Small intestine (tissue), 7 donors: ENCODE results near the gene DNALI1. TPM values are rescaled to one million over a fixed set of nuclear protein-coding genes. Genes with fewer than 3 reads are reported as not detected.

Experiments used
- DNase-seq, 2 donors: peaks; one replicate each; pipeline versions ENCODE4 v3.0.0 to v3.0.0-alpha.2; 2013
- FAIRE-seq: peaks from 2 replicates; lab custom pipeline; 2012; peaks lifted over from hg19 to GRCh38; lab: Jason Lieb, UNC
- H3K27ac ChIP-seq, 3 donors: one replicate each; pipeline ENCODE4 v1.5.1; 2013; ENCODE audit warnings: low read length in 2 of 3, mild to moderate bottlenecking in 2 of 3, control low read depth in 1 of 3, inconsistent platforms in 1 of 3, low read depth in 1 of 3, moderate library complexity in 1 of 3
- H3K27me3 ChIP-seq, 3 donors: one replicate each; pipeline ENCODE4 v1.6.1; 2013; ENCODE audit warnings: low read length in 3 of 3, inconsistent platforms in 1 of 3; ENCODE audit not compliant: control insufficient read depth in 3 of 3, insufficient read depth in 3 of 3
- H3K36me3 ChIP-seq, 3 donors: one replicate each; pipeline ENCODE4 v1.6.1; 2013; ENCODE audit warnings: low read length in 3 of 3, inconsistent platforms in 1 of 3, low read depth in 1 of 3, mild to moderate bottlenecking in 1 of 3, moderate library complexity in 1 of 3; ENCODE audit not compliant: control insufficient read depth in 3 of 3, insufficient read depth in 2 of 3
- H3K4me1 ChIP-seq, 3 donors: one replicate each; pipeline ENCODE4 v1.6.1; 2013; ENCODE audit warnings: low read length in 2 of 3, inconsistent platforms in 1 of 3, low read depth in 1 of 3, mild to moderate bottlenecking in 1 of 3, moderate library complexity in 1 of 3; ENCODE audit not compliant: control insufficient read depth in 3 of 3, insufficient read depth in 2 of 3
- H3K4me3 ChIP-seq, 3 donors: one replicate each; pipeline ENCODE4 v1.5.1; 2013; ENCODE audit warnings: low read length in 3 of 3, control low read depth in 1 of 3, inconsistent platforms in 1 of 3, low read depth in 1 of 3, mild to moderate bottlenecking in 1 of 3, moderate library complexity in 1 of 3
- H3K9me3 ChIP-seq, 2 donors: one replicate each; pipeline ENCODE4 v1.6.1; 2013; ENCODE audit warnings: low read depth in 1 of 2, low read length in 1 of 2; ENCODE audit not compliant: control insufficient read depth in 2 of 2, insufficient read depth in 1 of 2
- WGBS, 3 donors: extraction: QIAGEN DNeasy Blood & Tissue Kit; methylation state at CpG; one replicate each; pipeline ENCODE4 v1.1.7; 2013; 5-methylcytosine and 5-hydroxymethylcytosine counted together
- polyA plus RNA-seq, 4 donors: library from polyadenylated mRNA; stranded (reverse) in 3 of 4; unstranded in 1 of 4; fragments of 200-250 nt in 3 of 4; fragments of 120-200 nt in 1 of 4; gene quantifications; one replicate each; pipeline versions ENCODE4 v1.2.1 to v1.2.3, GENCODE V29; 2013
- donor health status: healthy with polysubstance abuse.
- donor health status: control.
- donor health status: control.
- donor health status: Bipolar disorder and iron deficiency.
- donor health status: healthy.

Gene DNALI1
- polyA plus RNA-seq, 4 donors, result 1.6 to 30.0 (median 3.8) TPM

DNA sequence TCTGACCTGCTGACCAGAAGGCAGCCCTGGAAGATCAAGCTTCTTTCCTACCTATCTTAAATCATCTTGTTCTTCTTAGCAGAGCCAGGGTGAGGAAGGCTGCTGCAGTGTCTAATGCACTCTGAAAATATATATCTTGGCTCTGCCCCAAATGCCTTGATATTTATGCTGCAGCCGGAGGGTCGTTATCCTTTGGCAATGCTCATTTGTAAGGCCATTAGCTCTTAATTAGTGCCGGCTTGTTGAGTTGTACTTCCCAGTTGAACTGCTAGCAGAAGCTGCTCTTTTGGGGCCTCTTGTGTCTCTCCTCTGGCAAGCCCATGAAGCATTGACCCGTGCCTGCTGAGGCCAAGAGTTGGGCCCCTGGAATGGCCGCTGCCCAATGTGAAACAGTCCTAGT is 43.2 kb downstream of the DNALI1 start:
- DNase-seq, result no peak
- H3K9me3 ChIP-seq, result no peaks in the 10 kb centered on the region
- FAIRE-seq, result no peak
- no peaks in the 10 kb centered on the region for H3K36me3 ChIP-seq
- no peak overlapping the region for H3K4me3 ChIP-seq
- H3K27ac ChIP-seq, result no peak overlapping the region
- H3K4me1 ChIP-seq, result peaks cover 0 to 4% (median 0%) of the 10 kb centered on the region in 3 donors
- 44 to 64% (median 47%) methylated on average over 5 of the region's 5 CpGs for WGBS, 3 donors
- peaks cover 0 to 4% (median 0%) of the 10 kb centered on the region in 3 donors for H3K27me3 ChIP-seq

- H3K4me3 ChIP-seq, result no peak overlapping the region
- no peak for FAIRE-seq
Observed at GRCh38 chr1:37601441-37601840, 44.7 kb downstream of the DNALI1 start.

GRCh38 chr1:37602750-37603694 is 46.3 kb downstream of the DNALI1 start:
- 22 to 36% (median 23%) methylated on average over 8 of the region's 8 CpGs for WGBS, 3 donors
- FAIRE-seq (no peak), DNase-seq (peak; percentile 36 to 47)
- no peaks in the 10 kb centered on the region for H3K4me1 ChIP-seq
- H3K4me3 ChIP-seq, result no peak overlapping the region
- H3K36me3 ChIP-seq, result no peaks in the 10 kb centered on the region
- no peak overlapping the region for H3K27ac ChIP-seq
- peaks cover 0 to 8% (median 0%) of the 10 kb centered on the region in 3 donors for H3K27me3 ChIP-seq
- no peaks in the 10 kb centered on the region for H3K9me3 ChIP-seq

More at GRCh38 chr1:37601441-37601840, 44.7 kb downstream of the DNALI1 start:
- Histone ChIP-seq H3K27ac (no peak overlapping the region), H3K9me3 (no peaks in the 10 kb centered on the region), H3K36me3 (no peaks in the 10 kb centered on the region), H3K4me1 (no peaks in the 10 kb centered on the region), H3K27me3 (peaks cover 0 to 4% (median 0%) of the 10 kb centered on the region in 3 donors)
- DNase-seq, result no peak

- H3K4me1 ChIP-seq, result no peaks in the 10 kb centered on the region
- H3K9me3 ChIP-seq, result no peaks in the 10 kb centered on the region
- no peak for FAIRE-seq
- WGBS, 3 donors, result 63 to 75% (median 63%) methylated on average over 12 of the region's 12 CpGs
- DNase-seq, result no peak
- no peak overlapping the region for H3K27ac ChIP-seq
- peaks cover 0 to 12% (median 0%) of the 10 kb centered on the region in 3 donors for H3K27me3 ChIP-seq
- H3K4me3 ChIP-seq, result no peak overlapping the region
- H3K36me3 ChIP-seq, result no peaks in the 10 kb centered on the region
Observed at GRCh38 chr1:37605061-37605650, 48.4 kb downstream of the DNALI1 start.

DNA sequence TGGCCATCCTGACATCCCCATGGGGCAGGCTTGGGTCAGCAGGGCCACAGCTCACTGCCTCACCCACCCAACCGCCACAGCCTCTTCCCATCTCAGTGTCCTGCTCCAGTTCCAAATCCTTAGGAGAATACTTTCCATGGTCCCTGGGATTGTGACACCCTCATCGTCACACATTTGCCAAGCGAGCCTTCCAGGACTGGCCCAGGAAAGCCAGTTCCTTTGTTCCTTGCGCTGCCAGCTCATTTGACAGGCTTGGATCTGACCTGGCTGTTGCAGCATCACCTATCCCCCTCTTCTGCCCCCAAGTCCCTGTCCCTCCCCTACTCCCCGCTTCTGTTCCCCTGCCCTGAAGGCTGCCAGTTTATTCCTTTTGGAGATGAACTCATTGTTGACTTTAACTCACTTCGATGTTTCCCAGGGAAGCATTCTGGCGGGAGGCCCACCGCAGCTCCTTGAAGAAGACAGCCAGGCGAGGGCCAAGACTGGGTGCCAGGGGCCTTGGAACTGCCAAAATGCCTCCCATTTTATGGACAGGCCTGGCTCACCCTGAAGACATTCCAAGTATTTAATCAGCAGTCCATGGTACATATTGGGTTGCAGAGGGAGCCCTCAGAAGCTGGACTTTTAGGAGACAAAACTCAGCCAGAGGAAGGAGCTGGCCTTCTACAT is 49.2 kb downstream of the DNALI1 start:
- Histone ChIP-seq H3K9me3 (no peaks in the 10 kb centered on the region), H3K27ac (no peak overlapping the region), H3K4me1 (no peaks in the 10 kb centered on the region), H3K27me3 (peaks cover 0 to 12% (median 0%) of the 10 kb centered on the region in 3 donors), H3K4me3 (no peak overlapping the region), H3K36me3 (no peaks in the 10 kb centered on the region)
- DNase-seq (no peak), FAIRE-seq (no peak)
- WGBS, 3 donors, result 76 to 86% (median 86%) methylated on average over 9 of the region's 9 CpGs

GRCh38 chr1:37606481-37607263 is 49.9 kb downstream of the DNALI1 start:
- Histone ChIP-seq H3K27me3 (peaks cover 0 to 12% (median 0%) of the 10 kb centered on the region in 3 donors), H3K4me3 (no peak overlapping the region), H3K9me3 (no peaks in the 10 kb centered on the region), H3K27ac (no peak overlapping the region), H3K4me1 (no peaks in the 10 kb centered on the region), H3K36me3 (no peaks in the 10 kb centered on the region)
- no peak for FAIRE-seq
- no peak for DNase-seq
- 71 to 76% (median 72%) methylated on average over 15 of the region's 15 CpGs for WGBS, 3 donors

- H3K4me3 ChIP-seq, result no peak overlapping the region
- H3K27ac ChIP-seq, result no peak overlapping the region
- H3K9me3 ChIP-seq, result no peaks in the 10 kb centered on the region
- H3K4me1 ChIP-seq, result no peaks in the 10 kb centered on the region
- no peak for DNase-seq
- H3K36me3 ChIP-seq, result no peaks in the 10 kb centered on the region
- H3K27me3 ChIP-seq, result peaks cover 0 to 11% (median 0%) of the 10 kb centered on the region in 3 donors
- no peak for FAIRE-seq
- WGBS, 3 donors, result 18 to 25% (median 20%) methylated on average over 2 of the region's 2 CpGs
Observed at GRCh38 chr1:37609002-37609401, 52.3 kb downstream of the DNALI1 start.
